C4-2B (cell line): Measurements from ENCODE around the gene KCNA5.

Experiments
- ZFX ChIP-seq: fragments of 450-650 bp; IDR thresholded peaks from 2 replicates; pipeline ENCODE4 v1.6.1; 2017
- TF ChIP-seq, protein P1 (sequence below): fragments of 450-650 bp; conservative IDR thresholded peaks from 2 replicates; pipeline ENCODE4 v1.5.1; 2017; ENCODE audit warnings: mild to moderate bottlenecking

- TF ChIP-seq, protein P1, sequence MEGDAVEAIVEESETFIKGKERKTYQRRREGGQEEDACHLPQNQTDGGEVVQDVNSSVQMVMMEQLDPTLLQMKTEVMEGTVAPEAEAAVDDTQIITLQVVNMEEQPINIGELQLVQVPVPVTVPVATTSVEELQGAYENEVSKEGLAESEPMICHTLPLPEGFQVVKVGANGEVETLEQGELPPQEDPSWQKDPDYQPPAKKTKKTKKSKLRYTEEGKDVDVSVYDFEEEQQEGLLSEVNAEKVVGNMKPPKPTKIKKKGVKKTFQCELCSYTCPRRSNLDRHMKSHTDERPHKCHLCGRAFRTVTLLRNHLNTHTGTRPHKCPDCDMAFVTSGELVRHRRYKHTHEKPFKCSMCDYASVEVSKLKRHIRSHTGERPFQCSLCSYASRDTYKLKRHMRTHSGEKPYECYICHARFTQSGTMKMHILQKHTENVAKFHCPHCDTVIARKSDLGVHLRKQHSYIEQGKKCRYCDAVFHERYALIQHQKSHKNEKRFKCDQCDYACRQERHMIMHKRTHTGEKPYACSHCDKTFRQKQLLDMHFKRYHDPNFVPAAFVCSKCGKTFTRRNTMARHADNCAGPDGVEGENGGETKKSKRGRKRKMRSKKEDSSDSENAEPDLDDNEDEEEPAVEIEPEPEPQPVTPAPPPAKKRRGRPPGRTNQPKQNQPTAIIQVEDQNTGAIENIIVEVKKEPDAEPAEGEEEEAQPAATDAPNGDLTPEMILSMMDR: no peak
- no peak for TF ChIP-seq ZFX
Observed at GRCh38 chr12:5094986-5095385, 51.3 kb downstream of the KCNA5 start.
